EH (cell line): ENCODE measurements around the gene FOXP3.

Experiments
- DNase-seq: peaks from one replicate; pipeline ENCODE4 v3.0.0-alpha.2; 2015; ENCODE audit warnings: low read depth

Gene FOXP3

DNA sequence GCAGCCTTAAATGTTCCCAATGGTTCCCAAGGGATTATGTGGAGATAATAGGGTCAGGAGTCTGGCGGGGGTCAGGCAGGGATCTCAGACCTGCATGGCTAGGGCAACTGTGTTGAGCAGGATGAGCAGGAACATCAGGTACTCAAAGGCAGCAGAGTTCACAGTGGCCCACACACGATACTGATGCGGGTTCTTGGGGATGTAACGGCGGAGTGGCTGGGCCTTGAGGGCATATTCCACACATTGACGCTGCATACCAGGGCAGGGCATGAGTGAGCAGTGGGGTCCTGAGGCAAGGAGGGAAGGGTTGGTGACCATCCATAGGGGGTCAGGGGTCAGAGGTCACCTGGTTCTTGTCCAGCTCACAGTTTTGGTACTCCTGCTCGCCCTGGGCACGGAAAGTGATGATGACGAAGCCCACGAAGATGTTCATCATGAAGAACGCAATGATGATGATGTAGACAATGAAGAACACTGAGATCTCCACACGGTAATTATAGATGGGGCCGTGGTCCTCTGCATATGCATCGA, 49.4 kb downstream of the FOXP3 start:
- no peak for DNase-seq

GRCh38 chrX:49214416-49214815, 50.1 kb downstream of the FOXP3 start:
- DNase-seq: no peak

DNA sequence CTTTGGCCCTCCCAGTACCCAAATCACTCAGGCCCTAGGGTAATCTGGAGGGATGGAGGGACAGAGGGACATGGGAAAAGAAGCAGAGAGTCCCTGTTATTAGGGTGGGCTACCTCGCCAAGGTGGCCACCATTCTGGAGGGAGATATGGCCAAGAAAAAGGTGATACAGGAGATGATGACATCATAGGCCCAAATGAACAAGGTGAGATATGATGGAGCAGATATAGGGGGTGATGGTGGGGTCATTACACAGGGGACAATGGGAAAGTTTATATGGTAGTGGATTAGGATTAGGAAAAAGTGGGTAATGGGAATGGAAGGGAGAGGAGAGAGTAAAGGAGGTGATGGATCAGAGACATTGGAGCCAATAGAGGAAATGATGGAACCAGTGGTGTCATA, 51.6 kb downstream of the FOXP3 start:
- DNase-seq: no peak

GRCh38 chrX:49212209-49212608, 52.3 kb downstream of the FOXP3 start:
- DNase-seq: no peak

DNA sequence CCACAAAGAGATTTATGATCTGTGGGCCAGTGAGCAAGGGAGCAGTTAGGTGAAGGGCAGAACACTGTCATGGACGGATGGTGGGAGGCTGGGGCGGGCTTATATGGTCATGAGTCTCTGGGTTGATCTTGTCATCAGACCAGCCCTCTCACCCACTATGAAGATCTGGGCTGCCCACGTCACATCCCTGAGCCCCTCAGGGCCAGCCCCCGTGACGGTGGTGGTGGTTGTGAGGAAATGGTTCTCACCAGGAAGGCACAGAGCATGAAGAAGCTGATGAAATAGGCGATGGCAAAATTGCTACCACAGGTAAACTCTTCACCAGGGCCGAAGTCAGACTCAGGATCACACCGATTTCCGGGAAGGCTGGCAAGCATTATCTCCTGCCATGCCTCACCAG, 53.4 kb downstream of the FOXP3 start:
- DNase-seq: no peak

DNA sequence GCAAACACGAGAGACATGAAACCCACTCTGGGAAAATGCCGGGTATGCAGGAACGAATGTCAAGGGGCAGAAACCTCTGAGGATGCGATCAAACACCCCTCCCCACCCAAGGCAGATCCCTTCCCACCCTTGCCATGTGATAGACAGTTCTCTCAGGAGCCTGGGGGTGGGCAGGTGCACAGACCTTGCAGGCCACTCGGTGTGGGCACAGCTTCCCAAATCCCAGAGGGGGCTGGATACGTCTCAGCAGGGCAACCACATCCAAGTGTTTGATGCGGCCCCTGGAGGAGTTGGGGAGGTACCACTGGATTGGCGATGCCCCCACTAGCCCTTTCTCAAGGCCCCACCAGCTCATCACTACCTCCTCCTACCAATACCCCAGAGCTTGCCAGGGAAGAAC, 54.1 kb downstream of the FOXP3 start:
- no peak for DNase-seq

GRCh38 chrX:49209434-49210251, 54.9 kb downstream of the FOXP3 start:
- no peak for DNase-seq

DNA sequence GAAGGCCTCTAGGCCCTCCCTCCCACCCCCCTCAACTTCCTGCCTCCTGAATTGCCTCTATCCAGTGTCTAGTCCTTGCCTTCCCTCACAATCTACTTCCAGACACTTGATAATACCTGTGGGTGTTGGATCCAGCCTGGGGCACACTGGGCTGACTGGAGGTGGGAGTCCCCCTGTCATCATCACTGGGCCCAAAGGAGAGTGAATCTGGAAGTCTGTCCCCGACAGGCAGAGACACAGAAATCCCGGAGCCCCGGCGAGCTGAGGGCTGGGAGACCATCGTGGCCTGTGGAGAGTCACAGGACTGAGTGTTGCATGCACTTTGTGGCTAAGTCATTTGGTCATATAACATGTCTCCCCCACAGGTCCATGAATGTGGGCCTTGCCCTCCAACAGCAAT, 56.1 kb downstream of the FOXP3 start:
- DNase-seq: no peak

DNA sequence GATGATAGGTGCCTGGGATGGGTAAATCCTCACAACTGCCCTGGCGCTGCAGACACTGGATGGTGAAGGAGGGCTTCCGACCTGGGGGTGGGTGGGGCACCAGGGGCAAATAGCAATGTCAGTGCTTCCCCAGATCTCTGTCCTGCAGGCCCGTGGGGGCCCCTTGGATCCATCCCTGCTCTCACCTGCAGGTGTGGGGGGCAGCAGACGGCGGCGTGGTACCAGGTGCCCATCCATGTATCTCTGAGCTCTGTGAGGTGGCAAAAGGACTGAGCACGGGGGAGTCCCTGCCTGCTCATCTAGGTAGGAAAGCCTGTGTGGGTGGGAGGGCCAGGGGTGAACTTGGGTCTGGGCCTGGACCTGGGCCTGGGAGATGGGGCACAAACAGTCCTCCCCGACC, 58.0 kb downstream of the FOXP3 start:
- no peak for DNase-seq

DNA sequence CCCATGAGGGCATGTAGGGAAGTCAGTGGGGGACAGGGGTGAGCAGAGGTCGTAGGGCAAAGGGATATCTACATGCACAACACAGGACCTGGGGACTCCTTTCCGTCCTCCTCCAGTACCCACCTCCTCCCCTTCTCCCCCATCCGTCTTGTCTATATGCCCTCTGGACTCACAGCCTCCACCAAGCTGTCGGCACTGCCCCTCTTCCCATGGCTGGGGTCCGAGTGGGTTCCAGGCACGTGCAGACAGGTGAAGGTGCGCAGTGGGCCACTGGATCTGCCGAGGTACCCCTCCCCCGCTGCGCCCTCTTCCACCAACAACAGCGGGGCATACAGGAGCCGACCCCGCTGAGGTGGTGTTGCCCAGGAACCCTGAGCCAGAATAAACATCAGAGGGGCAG, 59.1 kb downstream of the FOXP3 start:
- no peak for DNase-seq

DNA sequence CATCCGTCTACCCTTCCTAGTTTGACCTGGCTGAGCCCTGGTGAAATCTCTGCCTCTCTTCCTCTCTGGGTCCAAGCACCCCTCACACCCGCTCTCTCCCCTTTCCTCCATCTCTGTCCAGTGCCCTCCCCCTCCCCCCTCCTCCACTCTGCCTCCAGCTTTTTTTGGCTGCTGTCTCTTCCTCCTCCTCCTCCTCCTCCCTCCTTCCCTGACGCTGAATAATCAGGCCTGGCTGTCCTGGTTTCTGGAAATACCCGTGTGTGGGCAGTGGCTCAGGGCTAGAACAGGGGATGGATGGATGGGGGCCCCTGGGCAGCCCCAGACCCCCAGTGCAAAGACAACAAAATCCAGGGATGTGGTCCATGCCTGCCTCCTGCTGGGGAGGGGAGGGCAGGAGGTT, 59.8 kb downstream of the FOXP3 start:
- DNase-seq: no peak

DNA sequence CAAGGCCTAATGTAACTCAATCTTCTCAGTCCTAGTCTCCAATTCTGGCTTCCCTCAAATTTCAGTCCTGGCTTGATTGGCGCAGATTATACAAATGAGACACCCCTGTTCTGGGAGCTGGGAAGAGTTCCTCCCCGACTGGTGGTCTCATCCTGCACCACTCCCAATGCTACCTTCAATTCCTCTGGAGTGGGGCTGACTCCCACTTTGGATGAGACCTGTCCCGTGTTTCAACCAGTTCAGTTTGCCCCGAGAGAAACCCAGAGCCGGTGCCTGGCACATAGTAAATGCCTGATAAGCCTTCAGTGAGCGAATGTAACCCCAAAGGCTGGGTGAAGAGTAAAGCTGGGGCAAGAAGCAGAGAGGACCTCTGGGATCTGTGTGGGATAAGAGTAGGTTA, 60.5 kb downstream of the FOXP3 start:
- DNase-seq: no peak

DNA sequence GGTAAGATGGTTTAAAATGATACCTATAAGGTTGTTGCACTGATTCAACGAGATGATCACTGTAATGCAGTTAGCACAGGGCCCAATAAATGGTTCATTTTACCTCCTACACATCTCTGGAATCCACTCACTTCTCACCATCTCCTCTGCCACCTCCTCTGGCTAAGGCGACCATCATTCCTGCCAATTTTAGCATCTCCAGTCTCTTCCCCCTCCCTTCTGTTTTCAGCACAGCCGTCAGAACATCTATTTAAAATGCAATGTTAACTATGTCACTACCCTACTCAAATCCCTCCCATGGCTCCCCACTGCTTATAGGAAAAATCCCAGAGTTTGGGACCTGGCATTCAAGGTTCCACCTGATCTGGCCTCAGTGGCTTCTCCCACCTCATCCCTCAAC, 61.0 kb downstream of the FOXP3 start:
- no peak for DNase-seq

DNA sequence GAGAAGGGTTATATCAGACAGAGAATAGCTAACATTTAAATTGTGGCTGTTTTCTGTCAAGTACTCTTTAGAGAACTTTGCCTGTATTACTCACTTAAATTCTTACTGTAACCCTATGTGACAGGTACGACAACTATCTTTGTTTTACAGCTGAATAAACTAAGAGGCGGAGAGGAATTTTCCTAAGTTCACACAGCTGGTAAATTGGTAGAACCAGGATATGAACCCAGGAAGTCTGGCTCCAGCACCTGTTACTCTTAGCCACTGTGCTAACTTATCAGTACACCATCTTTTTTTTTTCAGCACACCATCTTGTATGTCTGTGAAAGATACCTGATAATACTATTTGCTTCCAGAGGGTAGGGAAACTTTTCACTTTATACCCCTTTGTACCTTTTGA, 62.5 kb downstream of the FOXP3 start:
- no peak for DNase-seq
